Epidermal melanocyte (primary cell): ENCODE results near the gene SERTAD4.
"Not testable (repeated sequence)": the region's sequence is repeated elsewhere in the genome, so short reads cannot be mapped to it uniquely, and the experiment has no call there.

ENCODE experiments used
- DNase-seq: peaks from one replicate; pipeline ENCODE4 v3.0.0; 2011; ENCODE audit warnings: low spot score; ENCODE audit not compliant: insufficient read length

The SERTAD4 gene

GRCh38 chr1:210232511-210233215, at the start of gene SERTAD4:
SERTAD4 (plus strand) TSS chr1:210232796; CDS start chr1:210237961, 5,165 bp downstream.
- DNase-seq, result no peak

- no peak for DNase-seq
Measured at GRCh38 chr1:210185063-210185462, 47.5 kb upstream of the SERTAD4 start.

- not testable (repeated sequence) for DNase-seq
Measured at GRCh38 chr1:210187849-210188606, 44.6 kb upstream of the SERTAD4 start.

- DNase-seq, result no peak
Measured at GRCh38 chr1:210189426-210189825, 43.2 kb upstream of the SERTAD4 start.

- DNase-seq, result no peak
Measured at GRCh38 chr1:210195635-210196160, 36.9 kb upstream of the SERTAD4 start.

- DNase-seq, result not testable (repeated sequence)
Measured at GRCh38 chr1:210196266-210196665, 36.3 kb upstream of the SERTAD4 start.

- DNase-seq, result no peak
Measured at GRCh38 chr1:210198840-210199239, 33.8 kb upstream of the SERTAD4 start.

GRCh38 chr1:210200124-210200736, 32.4 kb upstream of the SERTAD4 start:
- DNase-seq, result no peak

- DNase-seq, result no peak
Measured at GRCh38 chr1:210201681-210202080, 30.9 kb upstream of the SERTAD4 start.

- no peak for DNase-seq
Measured at GRCh38 chr1:210207597-210208450, 24.8 kb upstream of the SERTAD4 start.

GRCh38 chr1:210213335-210213734, 19.3 kb upstream of the SERTAD4 start:
- DNase-seq, result no peak

- DNase-seq, result no peak
Measured at GRCh38 chr1:210214573-210215409, 17.8 kb upstream of the SERTAD4 start.

- DNase-seq, result no peak
Measured at GRCh38 chr1:210217482-210217881, 15.1 kb upstream of the SERTAD4 start.

- no peak for DNase-seq
Measured at GRCh38 chr1:210218047-210218446, 14.5 kb upstream of the SERTAD4 start.

GRCh38 chr1:210222340-210223006, 10.1 kb upstream of the SERTAD4 start:
- DNase-seq, result no peak

- no peak for DNase-seq
Measured at GRCh38 chr1:210223226-210223904, 9.2 kb upstream of the SERTAD4 start.

- no peak for DNase-seq
Measured at GRCh38 chr1:210228158-210228557, 4.4 kb upstream of the SERTAD4 start.

- DNase-seq, result no peak
Measured at GRCh38 chr1:210230149-210230695, 2.4 kb upstream of the SERTAD4 start.
